NB4 (cell line): ENCODE data around the gene UBALD1.

Experiments used
- DNase-seq: peaks from one replicate; pipeline ENCODE4 v3.0.0; 2010; ENCODE audit warnings: low read depth
- H3K4me3 ChIP-seq: one replicate; pipeline ENCODE4 v1.5.1; 2011; ENCODE audit warnings: mild to moderate bottlenecking, low read depth, low read length, moderate library complexity
- MYC ChIP-seq: IDR thresholded peaks from 2 replicates; pipeline ENCODE4 v1.6.1; 2011; ENCODE audit warnings: low read depth, low read length
- POLR2A ChIP-seq: IDR thresholded peaks from 2 replicates; pipeline ENCODE4 v1.6.1; 2011; ENCODE audit warnings: mild to moderate bottlenecking; ENCODE audit not compliant: insufficient read length; ENCODE audit errors: extremely low read depth
- TF ChIP-seq, protein P1 (sequence below): IDR thresholded peaks from one replicate; pipeline ENCODE4 v1.5.1; 2012; ENCODE audit warnings: low read depth, low read length
- TF ChIP-seq, protein P2 (sequence below): IDR thresholded peaks from 2 replicates; pipeline ENCODE4 v1.6.1; 2011; ENCODE audit warnings: low read depth, low read length

The UBALD1 gene

GRCh38 chr16:4648917-4649316, 34.2 kb upstream of the UBALD1 start:
- TF ChIP-seq, protein P1, sequence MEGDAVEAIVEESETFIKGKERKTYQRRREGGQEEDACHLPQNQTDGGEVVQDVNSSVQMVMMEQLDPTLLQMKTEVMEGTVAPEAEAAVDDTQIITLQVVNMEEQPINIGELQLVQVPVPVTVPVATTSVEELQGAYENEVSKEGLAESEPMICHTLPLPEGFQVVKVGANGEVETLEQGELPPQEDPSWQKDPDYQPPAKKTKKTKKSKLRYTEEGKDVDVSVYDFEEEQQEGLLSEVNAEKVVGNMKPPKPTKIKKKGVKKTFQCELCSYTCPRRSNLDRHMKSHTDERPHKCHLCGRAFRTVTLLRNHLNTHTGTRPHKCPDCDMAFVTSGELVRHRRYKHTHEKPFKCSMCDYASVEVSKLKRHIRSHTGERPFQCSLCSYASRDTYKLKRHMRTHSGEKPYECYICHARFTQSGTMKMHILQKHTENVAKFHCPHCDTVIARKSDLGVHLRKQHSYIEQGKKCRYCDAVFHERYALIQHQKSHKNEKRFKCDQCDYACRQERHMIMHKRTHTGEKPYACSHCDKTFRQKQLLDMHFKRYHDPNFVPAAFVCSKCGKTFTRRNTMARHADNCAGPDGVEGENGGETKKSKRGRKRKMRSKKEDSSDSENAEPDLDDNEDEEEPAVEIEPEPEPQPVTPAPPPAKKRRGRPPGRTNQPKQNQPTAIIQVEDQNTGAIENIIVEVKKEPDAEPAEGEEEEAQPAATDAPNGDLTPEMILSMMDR, result no peak
- TF ChIP-seq MYC, result no peak
- TF ChIP-seq POLR2A, result no peak
- TF ChIP-seq, protein P2, sequence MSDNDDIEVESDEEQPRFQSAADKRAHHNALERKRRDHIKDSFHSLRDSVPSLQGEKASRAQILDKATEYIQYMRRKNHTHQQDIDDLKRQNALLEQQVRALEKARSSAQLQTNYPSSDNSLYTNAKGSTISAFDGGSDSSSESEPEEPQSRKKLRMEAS, result no peak
- no peak for DNase-seq
- no peak overlapping the region for H3K4me3 ChIP-seq

DNA sequence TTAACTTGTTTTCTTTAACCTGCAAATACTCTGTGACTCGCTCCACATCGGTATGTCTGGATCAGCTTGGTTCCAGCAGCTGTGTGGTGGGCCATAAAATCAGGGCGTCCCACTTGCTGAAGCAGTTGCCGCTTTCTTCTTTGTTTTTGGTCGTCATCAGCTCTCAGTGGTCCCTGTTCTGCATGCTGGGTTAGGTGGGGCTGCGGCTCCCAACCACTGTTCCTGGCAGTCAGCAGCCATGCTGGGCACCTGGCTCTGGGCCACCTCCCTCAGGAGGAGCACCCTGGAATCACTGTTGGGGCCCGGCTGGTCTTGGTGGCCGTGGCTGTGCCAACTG, 32.9 kb upstream of the UBALD1 start:
- TF ChIP-seq, protein P1, result no peak
- TF ChIP-seq, protein P2, result no peak
- TF ChIP-seq POLR2A (no peak), MYC (no peak)
- H3K4me3 ChIP-seq, result no peak overlapping the region
- no peak for DNase-seq

DNA sequence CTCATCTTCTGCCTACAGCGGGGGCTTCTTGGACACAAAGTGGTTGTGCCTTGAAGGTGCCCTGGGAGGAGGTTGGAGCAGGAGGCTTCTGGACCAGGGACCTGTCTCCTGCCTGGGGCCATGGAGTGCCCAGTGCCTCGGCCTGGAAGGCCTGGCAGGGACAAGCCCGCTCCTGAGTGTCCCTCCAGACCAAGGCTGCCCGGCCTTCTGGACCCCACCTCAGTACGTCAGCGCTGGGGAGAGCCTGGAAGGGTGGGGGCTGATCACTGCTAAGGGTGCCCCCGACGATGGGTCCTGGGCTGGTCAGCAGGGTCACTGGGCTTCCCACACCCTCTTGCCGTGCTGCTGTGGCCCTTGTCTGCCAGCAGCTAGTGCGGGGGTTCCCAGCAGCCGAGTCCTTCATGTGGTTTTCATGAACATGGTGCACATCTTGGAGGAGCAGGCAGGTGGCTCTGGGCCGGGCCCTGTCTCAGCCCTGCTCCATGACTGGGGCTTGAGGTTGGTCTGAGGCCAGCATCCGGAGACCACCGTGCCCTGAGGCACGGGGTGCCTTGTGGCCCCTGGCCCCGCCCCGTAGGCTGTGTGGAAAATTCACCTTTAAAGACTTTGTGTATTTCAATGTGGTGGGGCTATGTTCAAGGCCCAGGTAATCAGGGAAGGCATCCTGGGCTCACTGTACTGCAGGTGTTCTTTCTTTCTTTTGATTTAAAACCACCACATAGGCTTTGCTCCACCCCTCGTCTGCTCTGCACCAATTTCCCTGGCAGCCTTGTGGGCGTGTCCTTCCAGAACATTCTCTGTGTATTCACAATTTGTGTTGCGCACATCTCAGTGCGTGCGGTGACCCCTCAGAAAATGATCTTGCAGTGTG, 32.3 kb upstream of the UBALD1 start:
- no peak for DNase-seq
- no peak for TF ChIP-seq POLR2A
- no peak for TF ChIP-seq MYC
- TF ChIP-seq, protein P1, result no peak
- TF ChIP-seq, protein P2, result no peak
- H3K4me3 ChIP-seq, result no peak overlapping the region

- no peak overlapping the region for H3K4me3 ChIP-seq
- DNase-seq, result no peak
- TF ChIP-seq, protein P1, result no peak
- TF ChIP-seq, protein P2, result no peak
- TF ChIP-seq POLR2A (no peak), MYC (no peak)
Observed at GRCh38 chr16:4641895-4642294, 27.2 kb upstream of the UBALD1 start.

GRCh38 chr16:4641306-4641687, 26.6 kb upstream of the UBALD1 start:
- DNase-seq, result no peak
- no peak for TF ChIP-seq MYC
- TF ChIP-seq, protein P1, result no peak
- no peak for TF ChIP-seq POLR2A
- TF ChIP-seq, protein P2, result no peak
- no peak overlapping the region for H3K4me3 ChIP-seq
